GM21825 (cell line): Measurements from ENCODE around the gene CAPN12.
"Not testable (repeated sequence)": the region's sequence is repeated elsewhere in the genome, so short reads cannot be mapped to it uniquely, and the experiment has no call there.

Experiments
- ATAC-seq: cut with Tn5 transposase; IDR thresholded peaks from one replicate; pipeline ENCODE4 v1.9.1; 2021; ENCODE audit warnings: mild to moderate bottlenecking, moderate library complexity; ENCODE audit not compliant: unreplicated experiment

Gene CAPN12, protein sequence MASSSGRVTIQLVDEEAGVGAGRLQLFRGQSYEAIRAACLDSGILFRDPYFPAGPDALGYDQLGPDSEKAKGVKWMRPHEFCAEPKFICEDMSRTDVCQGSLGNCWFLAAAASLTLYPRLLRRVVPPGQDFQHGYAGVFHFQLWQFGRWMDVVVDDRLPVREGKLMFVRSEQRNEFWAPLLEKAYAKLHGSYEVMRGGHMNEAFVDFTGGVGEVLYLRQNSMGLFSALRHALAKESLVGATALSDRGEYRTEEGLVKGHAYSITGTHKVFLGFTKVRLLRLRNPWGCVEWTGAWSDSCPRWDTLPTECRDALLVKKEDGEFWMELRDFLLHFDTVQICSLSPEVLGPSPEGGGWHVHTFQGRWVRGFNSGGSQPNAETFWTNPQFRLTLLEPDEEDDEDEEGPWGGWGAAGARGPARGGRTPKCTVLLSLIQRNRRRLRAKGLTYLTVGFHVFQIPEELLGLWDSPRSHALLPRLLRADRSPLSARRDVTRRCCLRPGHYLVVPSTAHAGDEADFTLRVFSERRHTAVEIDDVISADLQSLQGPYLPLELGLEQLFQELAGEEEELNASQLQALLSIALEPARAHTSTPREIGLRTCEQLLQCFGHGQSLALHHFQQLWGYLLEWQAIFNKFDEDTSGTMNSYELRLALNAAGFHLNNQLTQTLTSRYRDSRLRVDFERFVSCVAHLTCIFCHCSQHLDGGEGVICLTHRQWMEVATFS

DNA sequence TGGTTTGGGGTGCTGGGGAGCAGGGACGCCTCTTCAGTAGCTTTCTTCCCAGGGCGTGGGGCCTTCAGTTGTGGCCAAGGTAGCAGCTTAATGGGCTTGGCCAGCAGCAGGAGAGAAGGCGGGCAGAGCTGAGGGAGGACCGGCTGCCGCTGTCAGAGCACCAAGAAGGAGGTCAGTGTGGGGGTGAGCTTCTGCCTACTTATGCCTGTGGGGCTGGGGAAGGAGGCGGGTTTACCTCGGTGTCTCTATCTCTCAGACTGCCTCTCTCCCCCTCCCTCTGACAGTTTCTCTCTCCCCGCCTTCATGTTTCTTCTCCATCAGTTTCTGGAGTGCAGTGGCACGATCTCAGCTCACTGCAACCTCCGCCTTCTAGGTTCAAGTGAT lies at the start of gene CAPN12:
TSS of gene CAPN12 (minus strand) at position 177 of the 384 bp plus-strand sequence. CDS start 309 bp downstream, outside the sequence.
- ATAC-seq: no peak

DNA sequence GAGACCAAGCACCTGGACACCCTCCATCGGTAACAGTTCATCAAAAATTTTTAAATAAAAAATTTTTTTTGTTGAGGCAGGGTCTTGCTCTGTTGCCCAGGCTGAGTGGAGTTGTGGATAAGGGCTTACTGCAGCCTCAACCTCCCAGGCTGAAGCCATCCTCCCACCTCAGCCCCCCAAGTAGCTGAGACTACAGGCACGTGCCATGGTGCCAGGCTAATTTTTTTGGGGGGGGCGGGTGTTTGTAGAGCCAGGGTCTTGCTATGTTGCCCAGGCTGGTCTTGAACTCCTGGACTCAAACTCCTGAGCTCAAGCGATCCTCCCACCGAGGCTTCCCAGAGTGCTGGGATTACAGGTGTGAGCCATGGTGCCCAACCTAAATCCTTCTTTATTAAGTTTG lies 49.4 kb upstream of the CAPN12 start:
- no peak for ATAC-seq

DNA sequence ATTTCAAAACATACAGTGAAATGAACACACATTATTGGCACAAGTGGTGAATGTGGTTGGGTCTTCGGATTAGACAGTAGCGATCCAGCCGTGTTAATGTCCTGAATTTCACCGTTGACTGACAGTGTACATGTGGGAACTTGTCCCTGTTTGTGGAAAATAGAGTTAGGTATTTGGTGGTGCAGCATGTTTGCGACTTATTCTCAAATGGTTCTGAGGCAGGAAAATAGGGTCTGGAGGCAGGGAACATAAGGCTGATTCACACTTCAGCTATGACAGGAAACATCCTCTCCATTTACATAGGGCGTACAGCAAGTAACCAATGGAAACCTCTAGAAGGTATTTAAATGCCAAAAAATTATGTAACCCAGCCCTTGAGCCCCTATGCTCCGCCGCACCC lies 48.9 kb upstream of the CAPN12 start:
- ATAC-seq: no peak

DNA sequence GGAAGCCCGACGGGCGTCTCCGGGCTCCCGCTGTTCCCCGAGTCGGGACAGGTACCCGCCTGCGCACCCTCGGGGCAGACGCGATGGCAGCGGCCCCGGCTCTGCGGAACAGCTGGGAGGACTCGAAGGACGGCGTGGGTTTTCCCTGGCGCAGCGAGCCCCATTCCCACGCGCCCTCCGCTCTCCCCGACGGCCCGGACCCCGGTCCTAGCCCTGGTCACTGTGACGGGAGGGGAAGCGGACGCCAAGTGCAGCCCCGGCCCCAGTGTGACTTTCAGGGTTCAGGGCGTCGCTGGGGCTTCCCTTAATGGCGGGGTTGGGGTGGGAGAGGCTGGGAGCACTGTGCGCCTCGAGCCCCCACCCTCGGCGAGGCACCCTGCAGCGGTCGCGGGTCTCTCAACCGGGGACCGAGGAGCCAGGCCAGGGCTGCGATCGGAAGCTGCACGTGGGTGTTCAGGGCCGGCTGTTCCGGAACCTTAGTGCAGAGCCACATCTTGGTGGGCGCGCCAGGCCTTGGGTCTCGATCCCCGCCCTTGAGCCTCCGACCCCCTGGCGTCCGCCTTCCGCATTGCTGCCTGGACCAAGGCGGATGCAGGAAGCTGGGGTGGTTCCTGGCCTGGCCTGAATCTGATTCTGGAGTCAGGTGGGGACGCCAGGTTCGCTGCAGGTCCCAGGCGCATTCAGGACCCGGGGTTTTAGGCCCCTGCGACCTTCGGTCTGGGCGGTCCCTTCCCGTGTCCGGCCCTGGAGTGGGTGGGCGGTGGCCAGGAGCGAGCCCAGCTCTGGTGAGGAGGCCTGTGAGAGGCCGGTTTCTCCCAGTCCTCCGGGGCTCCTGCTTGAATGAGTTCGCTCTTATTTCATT lies 48.2 kb upstream of the CAPN12 start:
- no peak for ATAC-seq

DNA sequence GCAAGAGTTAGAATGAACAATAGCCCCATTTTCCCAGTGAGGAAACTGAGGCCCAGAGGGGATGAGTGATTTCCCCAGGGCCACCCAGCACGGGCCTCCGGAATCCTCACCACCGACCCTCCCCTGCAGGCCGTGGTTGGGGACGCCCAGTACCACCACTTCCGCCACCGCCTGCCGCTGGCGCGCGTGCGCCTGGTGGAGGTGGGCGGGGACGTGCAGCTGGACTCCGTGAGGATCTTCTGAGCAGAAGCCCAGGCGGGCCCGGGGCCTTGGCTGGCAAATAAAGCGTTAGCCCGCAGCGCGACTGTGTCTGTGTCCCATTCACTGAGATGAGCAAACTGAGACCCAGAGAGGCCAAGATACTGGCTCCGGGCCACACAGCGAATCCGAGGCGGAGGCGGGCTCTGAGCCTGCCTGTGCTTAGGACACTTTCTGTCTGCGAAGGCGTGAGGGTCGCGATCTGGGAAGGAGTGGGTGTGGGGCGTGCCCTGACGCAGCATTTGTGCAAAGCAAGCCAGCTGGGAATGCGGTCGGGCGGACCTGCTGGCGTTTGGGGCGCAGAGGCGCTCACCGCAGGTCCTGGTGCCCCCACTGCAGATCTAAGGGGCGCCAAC lies 47.3 kb upstream of the CAPN12 start:
- not testable (repeated sequence) for ATAC-seq

DNA sequence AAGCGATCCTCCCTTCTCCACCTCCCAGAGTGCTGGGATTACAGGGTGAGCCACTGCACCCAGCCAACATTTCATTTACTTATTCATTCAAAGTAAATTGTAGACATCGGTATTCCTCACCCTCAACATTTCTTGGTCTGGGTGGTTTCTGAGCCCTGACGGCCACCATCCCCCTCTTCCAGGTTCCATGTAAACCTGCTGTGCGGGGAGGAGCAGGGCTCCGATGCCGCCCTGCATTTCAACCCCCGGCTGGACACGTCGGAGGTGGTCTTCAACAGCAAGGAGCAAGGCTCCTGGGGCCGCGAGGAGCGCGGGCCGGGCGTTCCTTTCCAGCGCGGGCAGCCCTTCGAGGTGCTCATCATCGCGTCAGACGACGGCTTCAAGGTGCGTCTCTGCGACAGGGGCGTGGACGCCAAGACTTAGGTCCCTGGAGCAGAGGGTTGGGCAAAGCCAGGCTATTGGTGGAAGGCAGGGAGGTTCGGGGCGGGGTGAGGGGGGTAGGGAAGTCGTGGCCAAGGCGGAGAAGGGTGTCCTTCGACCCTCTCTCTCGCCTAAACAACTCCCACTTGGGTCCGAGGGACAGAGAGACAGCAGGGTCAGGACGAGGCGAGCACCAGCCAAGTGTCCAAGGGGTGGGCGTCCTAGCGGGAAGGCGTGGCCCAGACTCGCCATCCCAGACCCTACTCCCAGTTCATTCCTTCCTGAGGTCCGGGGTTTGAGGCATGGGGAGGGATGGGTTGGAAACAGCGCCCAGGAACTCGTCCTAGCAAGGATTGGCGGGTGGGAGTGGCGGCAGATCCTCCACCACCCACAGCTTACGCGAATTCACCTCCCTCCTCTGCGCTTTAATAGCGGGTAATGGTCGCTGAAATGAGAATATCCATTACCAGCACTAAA lies 46.5 kb upstream of the CAPN12 start:
- ATAC-seq: not testable (repeated sequence)

DNA sequence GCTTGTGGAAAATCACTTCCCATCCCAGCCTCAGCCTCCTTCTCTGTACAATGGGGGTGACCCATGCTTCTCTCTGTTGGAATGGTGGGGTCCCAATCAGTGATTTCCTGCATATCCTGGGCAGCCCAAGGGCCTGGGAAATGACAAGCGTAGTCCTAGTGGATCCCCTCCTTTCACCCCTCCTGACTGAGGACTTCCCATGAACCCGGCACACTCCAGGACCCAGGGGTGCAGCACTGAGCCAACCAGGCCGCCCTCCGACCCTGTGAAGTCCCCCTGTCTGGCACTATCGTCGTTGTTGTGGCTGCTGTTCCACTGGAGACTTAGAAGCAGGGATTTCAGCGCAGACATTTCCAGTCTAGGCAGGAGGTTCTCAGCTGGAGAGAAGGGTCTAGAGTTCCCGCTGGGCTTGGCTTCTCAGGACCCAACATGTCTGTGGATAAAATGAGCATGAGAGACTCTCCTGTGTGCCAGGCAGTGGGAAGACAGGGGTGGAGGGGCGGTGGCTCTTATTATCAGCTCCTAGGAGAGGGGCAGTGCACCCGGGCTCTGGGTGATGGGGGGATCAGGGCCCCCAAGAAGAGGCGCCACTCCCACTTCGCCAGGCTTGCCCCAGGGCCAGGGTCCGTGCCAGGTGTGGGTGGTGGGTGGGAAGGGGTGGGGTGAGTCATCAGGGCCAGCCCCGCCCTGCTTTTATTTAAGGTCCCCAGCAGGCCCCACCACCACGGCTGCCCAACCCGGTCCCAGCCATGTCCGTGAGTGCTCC lies 44.4 kb upstream of the CAPN12 start, which contains the start of gene LGALS7B:
TSS of gene LGALS7B (plus strand) at position 723 of the 766 bp plus-strand sequence. CDS start at position 750, 27 bp downstream.
- ATAC-seq: no peak

DNA sequence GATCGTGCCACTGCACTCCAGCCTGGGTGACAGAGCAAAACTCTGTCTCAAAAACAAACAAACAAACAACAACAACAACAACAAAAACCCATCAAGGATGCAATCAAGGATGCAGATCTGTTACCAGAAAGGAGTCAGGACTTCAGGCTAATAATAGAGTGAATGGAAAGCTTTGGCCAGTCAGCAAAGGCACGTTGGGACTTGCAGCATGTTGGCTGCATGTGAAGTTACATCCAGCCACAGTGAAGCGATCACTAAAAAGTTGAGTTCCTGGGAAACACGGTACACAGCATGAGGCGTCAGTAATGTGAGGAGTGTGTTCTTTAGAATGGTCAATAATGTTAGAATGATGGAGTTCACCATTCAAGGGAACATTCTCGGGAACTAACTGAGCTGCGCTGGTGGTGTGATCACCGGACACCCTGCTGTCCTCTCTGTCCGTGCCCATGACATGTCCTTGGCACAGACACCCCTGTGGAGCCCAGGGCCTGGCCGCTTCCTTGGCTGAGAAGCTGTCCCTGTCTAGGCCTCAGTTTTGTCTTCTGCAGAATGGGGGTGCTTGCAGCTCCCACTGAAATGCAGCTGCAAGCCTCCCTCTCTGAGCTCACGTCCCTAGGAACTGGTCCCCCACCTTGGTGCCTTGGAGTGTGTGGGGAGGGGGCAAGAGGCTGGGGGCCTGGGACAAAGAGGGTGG lies 42.4 kb upstream of the CAPN12 start:
- no peak for ATAC-seq

DNA sequence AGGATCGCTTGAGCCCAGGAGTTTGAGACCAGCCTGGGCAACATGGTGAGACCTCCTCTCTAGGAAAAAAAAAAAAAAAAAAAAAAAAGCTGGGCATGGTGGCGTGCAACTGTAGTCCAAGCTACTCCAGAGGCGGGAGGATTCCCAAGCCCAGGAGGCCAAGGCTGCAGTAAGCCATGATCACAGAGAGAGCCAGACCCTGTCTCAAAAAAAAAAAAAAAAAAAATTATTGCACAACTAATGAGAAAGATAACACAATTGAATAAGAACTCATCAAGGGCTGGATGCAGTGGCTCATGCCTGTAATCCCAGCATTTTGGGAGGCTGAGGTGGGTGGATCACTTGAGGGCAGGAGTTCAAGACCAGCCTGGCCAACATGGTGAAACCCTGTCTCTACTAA lies 41.8 kb upstream of the CAPN12 start:
- ATAC-seq: not testable (repeated sequence)

DNA sequence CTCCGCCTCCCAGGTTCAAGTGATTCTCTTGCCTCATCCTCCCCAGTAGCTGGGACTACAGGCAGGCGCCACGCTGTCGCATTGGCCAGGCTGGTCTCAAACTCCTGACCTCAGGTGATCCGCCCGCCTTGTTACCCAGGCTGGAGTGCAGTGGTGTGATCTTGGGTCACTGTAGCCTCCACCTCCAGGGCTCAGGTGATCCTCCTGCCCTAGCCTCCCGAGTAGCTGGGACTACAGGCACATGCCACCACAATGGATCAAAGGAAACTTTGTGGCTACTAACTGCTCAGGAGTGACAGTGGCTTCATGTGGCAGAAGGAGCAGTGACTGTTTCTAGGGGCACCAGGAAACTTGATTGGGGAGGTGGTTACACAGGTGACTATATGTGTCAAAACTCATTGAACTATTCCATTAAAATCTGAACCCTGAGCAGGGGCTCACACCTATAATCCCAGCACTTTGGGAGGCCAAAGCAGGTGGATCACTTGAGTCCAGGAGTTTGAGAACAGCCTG lies 41.0 kb upstream of the CAPN12 start:
- no peak for ATAC-seq

DNA sequence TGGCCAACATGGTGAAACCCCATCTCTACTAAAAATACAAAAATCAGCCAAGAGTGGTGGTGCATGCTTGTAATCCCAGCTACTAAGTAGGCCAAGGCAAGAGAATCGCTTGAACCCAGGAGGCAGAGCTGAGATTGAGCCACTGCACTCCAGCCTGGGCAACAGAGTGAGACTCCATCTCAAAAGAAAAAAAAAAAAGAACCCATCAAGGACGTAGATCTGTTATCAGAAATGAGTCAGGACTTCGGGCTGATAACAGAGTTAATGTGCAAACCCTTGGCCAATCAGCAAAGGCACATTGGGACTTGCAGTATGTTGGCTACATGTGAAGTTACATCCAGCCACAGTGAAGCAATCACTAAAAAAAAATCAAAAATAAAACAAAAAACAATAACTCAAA lies 40.0 kb upstream of the CAPN12 start:
- ATAC-seq: no peak

DNA sequence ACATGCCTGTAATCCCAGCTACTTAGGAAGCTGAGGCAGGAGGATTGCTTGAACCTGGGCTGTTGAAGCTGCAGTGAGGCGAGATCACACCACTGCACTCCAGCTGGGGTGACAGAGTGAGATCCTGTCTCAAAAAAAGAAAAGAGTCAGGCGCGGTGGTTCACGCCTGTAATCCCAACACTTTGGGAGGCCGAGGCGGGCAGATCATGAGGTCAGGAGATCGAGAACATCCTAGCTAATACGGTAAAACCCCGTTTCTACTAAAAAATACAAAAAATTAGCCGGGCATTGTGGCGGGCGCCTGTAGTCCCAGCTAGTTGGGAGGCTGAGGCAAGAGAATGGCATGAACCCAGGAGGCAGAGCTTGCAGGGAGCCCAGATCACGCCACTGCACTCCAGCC lies 37.9 kb upstream of the CAPN12 start:
- not testable (repeated sequence) for ATAC-seq

DNA sequence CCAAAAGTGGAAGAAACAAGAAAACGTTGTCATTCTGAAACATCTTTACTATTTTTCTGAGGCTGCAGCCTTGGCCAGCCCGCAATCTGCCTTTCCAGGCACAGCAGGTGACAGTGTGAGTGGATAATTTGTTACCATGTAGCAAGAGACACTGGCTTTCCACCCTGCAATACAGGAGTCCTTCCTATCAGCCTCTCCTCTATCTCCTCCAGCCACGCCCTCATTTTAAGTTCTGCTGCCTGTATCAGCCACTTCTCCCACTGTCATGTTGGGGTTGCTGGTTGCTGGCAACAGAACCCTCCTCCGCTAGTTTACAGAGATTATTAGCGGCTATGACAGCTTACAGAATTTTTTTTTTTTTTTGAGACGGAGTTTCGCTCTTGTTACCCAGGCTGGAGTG lies 36.8 kb upstream of the CAPN12 start:
- ATAC-seq: no peak

DNA sequence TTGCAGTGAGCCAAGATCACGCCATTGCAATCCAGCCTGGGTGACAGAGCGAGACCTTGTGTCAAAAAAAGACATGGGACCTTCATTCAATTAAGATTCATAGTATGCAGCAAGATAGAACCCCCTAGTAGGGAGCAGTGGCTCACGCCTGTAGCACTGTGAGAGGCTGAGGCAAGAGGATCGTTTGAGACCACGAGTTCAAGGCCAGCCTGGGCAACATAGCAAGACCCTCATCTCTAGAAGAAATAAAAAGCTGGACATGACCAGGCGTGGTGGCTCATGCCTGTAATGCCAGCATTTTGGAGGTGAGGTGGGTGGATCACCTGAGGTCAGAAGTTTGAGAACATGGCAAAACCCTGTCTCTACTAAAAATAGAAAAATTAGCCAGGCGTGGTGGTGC lies 36.2 kb upstream of the CAPN12 start:
- ATAC-seq: no peak

DNA sequence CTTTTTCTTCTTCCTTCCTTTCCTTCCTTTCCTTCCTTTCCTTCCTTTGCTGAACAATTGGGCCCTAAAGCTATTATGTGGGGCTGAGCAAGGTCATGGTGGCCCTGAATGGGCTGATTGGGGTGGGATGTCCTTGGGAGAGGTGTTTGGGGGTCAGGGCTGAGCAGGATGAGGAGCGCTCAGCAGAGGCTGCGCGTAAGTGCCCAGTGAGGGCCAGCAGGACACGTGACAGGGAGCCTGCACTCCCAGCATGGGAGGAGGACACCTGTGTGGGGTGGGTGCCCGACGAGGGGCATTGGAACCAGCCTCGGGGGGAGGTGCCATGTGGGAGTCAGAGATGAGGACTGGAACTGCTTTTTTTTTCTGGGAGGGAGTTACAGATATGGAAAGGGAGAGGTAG lies 34.5 kb upstream of the CAPN12 start:
- ATAC-seq: no peak

DNA sequence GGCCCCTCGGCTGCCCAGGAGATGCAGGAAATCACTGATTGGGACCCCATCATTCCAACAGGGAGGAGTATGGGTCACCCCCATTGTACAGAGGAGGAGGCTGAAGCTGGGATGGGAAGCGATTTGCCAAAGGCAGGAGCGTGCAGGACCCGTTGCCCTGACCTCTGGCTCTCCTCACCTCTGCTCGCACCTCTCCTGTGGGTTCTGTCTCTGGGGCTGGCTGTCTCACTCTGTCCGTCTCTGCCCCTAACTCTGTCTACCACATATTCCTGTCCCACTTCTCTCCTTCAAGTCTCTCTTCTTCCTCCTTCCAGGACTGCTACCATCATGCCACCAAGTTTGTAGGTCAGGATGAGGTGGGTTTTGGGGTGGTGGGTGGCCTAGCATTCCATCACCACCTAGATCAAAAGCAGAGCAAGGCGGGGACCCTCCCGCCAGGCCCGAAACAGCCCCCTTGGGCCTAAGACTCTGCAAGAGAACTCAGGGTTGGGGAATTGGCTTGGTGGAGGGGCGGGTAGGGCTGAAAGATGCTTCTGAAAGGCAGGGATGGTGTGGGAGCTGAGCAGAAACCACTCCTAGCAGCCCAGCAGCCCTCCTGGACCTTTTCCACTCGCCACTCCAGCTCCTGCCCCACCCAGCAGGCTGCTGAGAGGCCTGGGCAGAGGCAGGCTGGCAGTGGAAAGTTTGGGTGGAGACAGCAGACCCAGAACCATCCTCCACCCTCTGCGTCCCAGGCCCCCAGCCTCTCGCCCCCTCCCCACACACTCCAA lies 30.1 kb upstream of the CAPN12 start:
- ATAC-seq: no peak

DNA sequence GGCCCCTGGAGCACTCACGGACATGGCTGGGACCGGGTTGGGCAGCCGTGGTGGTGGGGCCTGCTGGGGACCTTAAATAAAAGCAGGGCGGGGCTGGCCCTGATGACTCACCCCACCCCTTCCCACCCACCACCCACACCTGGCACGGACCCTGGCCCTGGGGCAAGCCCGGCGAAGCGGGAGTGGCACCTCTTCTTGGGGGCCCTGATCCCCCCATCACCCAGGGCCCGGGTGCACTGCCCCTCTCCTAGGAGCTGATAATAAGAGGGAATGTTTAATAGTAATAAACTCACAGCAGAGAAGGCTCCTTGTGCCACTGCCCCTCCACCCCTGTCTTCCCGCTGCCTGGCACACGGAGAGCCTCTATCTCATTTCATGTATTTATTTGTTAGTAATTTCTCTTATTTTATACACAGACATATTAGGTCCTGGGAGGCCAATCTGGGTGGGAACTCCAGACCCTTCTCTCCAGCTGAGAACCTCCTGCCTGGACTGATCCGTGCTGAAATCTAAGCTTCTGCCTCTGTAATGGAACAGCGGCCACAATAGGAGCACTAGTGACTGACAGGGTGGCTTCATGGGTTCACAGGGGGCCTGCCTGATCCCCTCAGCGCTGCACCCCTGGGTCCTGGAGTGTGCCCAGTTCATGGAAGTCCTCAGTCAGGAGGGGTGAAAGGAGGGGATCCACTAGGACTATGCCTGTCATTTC lies 29.3 kb upstream of the CAPN12 start, which contains the start of gene LGALS7:
TSS of gene LGALS7 (minus strand) at position 49 of the 709 bp plus-strand sequence. CDS start at position 24, 25 bp downstream.
- no peak for ATAC-seq
